IMR-90 (cell line): ENCODE measurements around the gene LARP4B. TPM values are rescaled to one million over a fixed set of nuclear protein-coding genes. Genes with fewer than 3 reads are reported as not detected.

Source experiments
- ATAC-seq: fragments of 200-7000 bp; cut with Tn5 transposase; 2 replicates; pipeline ENCODE4 v1.9.1; 2020; ENCODE audit warnings: low read depth, mild to moderate bottlenecking, moderate library complexity
- BruUV-seq: library from RNA; stranded (reverse); fragments of 400-500 nt; replicated peaks from 2 replicates; lab custom pipeline; 2021; lab: Mats Ljungman, UMichigan
- CTCF ChIA-PET: fragments of 300-600 bp; formaldehyde crosslinking; extraction: SDS; loops from one replicate; lab custom pipeline; 2021; ENCODE audit warnings: antibody characterized with exemption; lab: Yijun Ruan, JAX
- POLR2A ChIA-PET: fragments of 300-600 bp; sonication (Branson Sonifier 250); formaldehyde crosslinking; loops from one replicate; lab custom pipeline; 2022; ENCODE audit warnings: antibody characterized with exemption; ENCODE audit not compliant: unreplicated experiment; lab: Charles Lee
- DNase-seq: peaks from one replicate; pipeline ENCODE4 v3.0.0; 2013
- H2AFZ ChIP-seq: replicated peaks from 2 replicates; pipeline ENCODE3; 2013; ENCODE audit warnings: low read length, mild to moderate bottlenecking; ENCODE audit not compliant: poor library complexity
- H2AK5ac ChIP-seq: 2 replicates; pipeline ENCODE4 v1.6.1; 2013; ENCODE audit warnings: low read depth, low read length, inconsistent platforms
- H2AK9ac ChIP-seq: replicated peaks from 2 replicates; pipeline ENCODE3; 2013; ENCODE audit warnings: mild to moderate bottlenecking, low read depth, low read length, moderate library complexity; ENCODE audit not compliant: poor library complexity
- H2BK120ac ChIP-seq: 2 replicates; pipeline ENCODE4 v1.6.1; 2013; ENCODE audit warnings: low read depth, low read length, inconsistent platforms
- H2BK15ac ChIP-seq: 3 replicates; pipeline ENCODE4 v1.6.1; 2013; ENCODE audit warnings: low read depth, low read length, inconsistent platforms
- H2BK20ac ChIP-seq: 2 replicates; pipeline ENCODE4 v1.6.1; 2013; ENCODE audit warnings: low read depth, mild to moderate bottlenecking, inconsistent platforms, low read length, moderate library complexity
- H2BK5ac ChIP-seq: 2 replicates; pipeline ENCODE4 v1.6.1; 2013; ENCODE audit warnings: mild to moderate bottlenecking, low read depth, low read length, inconsistent platforms; ENCODE audit not compliant: poor library complexity, severe bottlenecking
- H3K14ac ChIP-seq: replicated peaks from 2 replicates; pipeline ENCODE4 v1.6.1; 2013; ENCODE audit warnings: low read depth, low read length, inconsistent platforms
- H3K18ac ChIP-seq: 2 replicates; pipeline ENCODE4 v1.6.1; 2013; ENCODE audit warnings: low read depth, low read length, control low read depth
- H3K23ac ChIP-seq: 2 replicates; pipeline ENCODE4 v1.6.1; 2013; ENCODE audit warnings: low read depth, low read length, inconsistent platforms
- H3K27ac ChIP-seq: 2 replicates; pipeline ENCODE4 v1.5.1; 2013; ENCODE audit warnings: mild to moderate bottlenecking, control low read depth, low read length; ENCODE audit not compliant: insufficient read depth
- H3K27me3 ChIP-seq: 2 replicates; pipeline ENCODE4 v1.6.1; 2013; ENCODE audit warnings: low read length; ENCODE audit not compliant: control insufficient read depth, insufficient read depth
- H3K36me3 ChIP-seq: 2 replicates; pipeline ENCODE4 v1.6.1; 2013; ENCODE audit warnings: low read length, mixed read lengths; ENCODE audit not compliant: control insufficient read depth, insufficient read depth
- H3K4ac ChIP-seq: 2 replicates; pipeline ENCODE4 v1.6.1; 2013; ENCODE audit warnings: low read depth, low read length, inconsistent platforms
- H3K4me1 ChIP-seq: 2 replicates; pipeline ENCODE4 v1.6.1; 2013; ENCODE audit warnings: low read length, mixed read lengths; ENCODE audit not compliant: control insufficient read depth, insufficient read depth
- H3K4me2 ChIP-seq: 2 replicates; pipeline ENCODE4 v1.6.1; 2013; ENCODE audit warnings: low read depth, mild to moderate bottlenecking, control low read depth, low read length, moderate library complexity
- H3K4me3 ChIP-seq: 2 replicates; pipeline ENCODE4 v1.5.1; 2013; ENCODE audit warnings: low read depth, mild to moderate bottlenecking, control low read depth, low read length, moderate library complexity; ENCODE audit not compliant: insufficient read depth
- H3K56ac ChIP-seq: 2 replicates; pipeline ENCODE4 v1.6.1; 2013; ENCODE audit warnings: low read length, inconsistent platforms; ENCODE audit not compliant: insufficient read depth; ENCODE audit errors: extremely low read depth
- H3K79me1 ChIP-seq, 2 experiments: 2 replicates each; pipeline ENCODE4 v1.6.1; 2013; ENCODE audit warnings: low read length in 2 of 2, inconsistent platforms in 1 of 2, low read depth in 1 of 2
- H3K9ac ChIP-seq: 2 replicates; pipeline ENCODE4 v1.6.1; 2013; ENCODE audit warnings: low read depth, low read length, control low read depth
- H3K9me1 ChIP-seq: 2 replicates; pipeline ENCODE4 v1.6.1; 2013; ENCODE audit warnings: low read length, inconsistent platforms; ENCODE audit not compliant: insufficient read depth
- H3K9me3 ChIP-seq: 2 replicates; pipeline ENCODE4 v1.6.1; 2013; ENCODE audit warnings: low read length; ENCODE audit not compliant: control insufficient read depth, insufficient read depth
- H4K20me1 ChIP-seq: 2 replicates; pipeline ENCODE4 v1.6.1; 2013; ENCODE audit warnings: low read length, inconsistent platforms; ENCODE audit not compliant: insufficient read depth
- H4K5ac ChIP-seq: 2 replicates; pipeline ENCODE4 v1.6.1; 2013; ENCODE audit warnings: mild to moderate bottlenecking, low read depth, low read length, control low read depth
- H4K8ac ChIP-seq, 2 experiments: 2 replicates each; pipeline ENCODE4 v1.6.1; 2013; ENCODE audit warnings: low read depth in 2 of 2, low read length in 2 of 2, control low read depth in 1 of 2, inconsistent platforms in 1 of 2
- H4K91ac ChIP-seq: 2 replicates; pipeline ENCODE4 v1.6.1; 2013; ENCODE audit warnings: low read depth, low read length, inconsistent platforms; ENCODE audit not compliant: insufficient read depth
- CEBPB ChIP-seq: IDR thresholded peaks from 2 replicates; pipeline ENCODE4 v1.6.1; 2012; ENCODE audit warnings: low read depth, low read length, improper control_type of control experiment
- USF2 ChIP-seq: fragments of 150-350 bp; IDR thresholded peaks from 2 replicates; pipeline ENCODE4 v1.6.1; 2017; ENCODE audit warnings: mild to moderate bottlenecking, antibody characterized with exemption, low read length, low read depth
- WGBS, 2 experiments: methylation state at CpG; one replicate each; pipeline versions ENCODE4 v1.1.5 to v1.1.7; 2013; ENCODE audit warnings: missing lambda C conversion rate in 2 of 2; ENCODE audit not compliant: insufficient read length in 1 of 2; ENCODE audit errors: extremely low coverage in 2 of 2; 5-methylcytosine and 5-hydroxymethylcytosine counted together
- dilution Hi-C: fragments of 300-500 bp; cut with HindIII; formaldehyde crosslinking; loops from one replicate; pipeline ENCODE4 v1.14.3; 2018; ENCODE audit warnings: low sequenced_read_pairs; ENCODE audit not compliant: unreplicated experiment
- in situ Hi-C: fragments of 300-500 bp; cut with MboI; formaldehyde crosslinking; loops from 3 replicates; pipeline ENCODE4 v1.14.3; 2019; ENCODE audit warnings: low sequenced_read_pairs, inconsistent platforms, mixed read lengths
- intact Hi-C: fragments of 100-400 bp; cut with micrococcal nuclease; formaldehyde crosslinking; loops from 2 replicates; pipeline ENCODE4 v1.10.0; 2022
- polyA plus RNA-seq, 3 experiments: library from polyadenylated mRNA; depleted of rRNA; stranded (reverse); fragments of >200 nt; gene quantifications; 2 replicates each; pipeline ENCODE4 v1.2.3, GENCODE V29; 2012; ENCODE audit warnings: low replicate concordance in 1 of 3
- total RNA-seq: library from RNA; depleted of rRNA; stranded (reverse); fragments of >200 nt; gene quantifications from 2 replicates; pipeline ENCODE4 v1.2.3, GENCODE V29; 2012

The LARP4B gene
- total and polyA plus RNA-seq, 2 of the 4 experiments (the other 2 are of a cell fraction): 24.3 to 25.5 TPM

- no peak overlapping the region for H3K4me2 ChIP-seq
- no peaks in the 10 kb centered on the region for H3K9me3 ChIP-seq
- BruUV-seq: no TSS peak
- H2AK5ac ChIP-seq: no peak overlapping the region
- no peak overlapping the region for H3K4ac ChIP-seq
- H3K79me1 ChIP-seq: no peaks in the 10 kb centered on the region; a peak in 1 of 4 replicates
- intact Hi-C loops: no loop called here
- no peaks in the 10 kb centered on the region for H4K20me1 ChIP-seq
- no peak overlapping the region for H4K8ac ChIP-seq
- no peak overlapping the region for H2BK20ac ChIP-seq
- no peak overlapping the region for H4K91ac ChIP-seq
- no peak overlapping the region for H3K9ac ChIP-seq
- H3K36me3 ChIP-seq: no peaks in the 10 kb centered on the region
- H3K23ac ChIP-seq: no peak overlapping the region
- H3K27me3 ChIP-seq: peaks cover 2% of the 10 kb centered on the region; the same call in 1 of the 2 replicates
- H4K5ac ChIP-seq: no peak overlapping the region
- ChIA-PET CTCF (no interaction called here), POLR2A (no interaction called here)
- DNase-seq (no peak), ATAC-seq (no peak)
- H2AFZ ChIP-seq: no peak overlapping the region
- no peaks in the 10 kb centered on the region for H3K9me1 ChIP-seq
- H2BK120ac ChIP-seq: no peak overlapping the region
- H3K4me3 ChIP-seq: no peak overlapping the region
- dilution Hi-C loops: no loop called here
- H2BK15ac ChIP-seq: no peak overlapping the region
- in situ Hi-C loops: no loop called here
- H3K4me1 ChIP-seq: peaks cover 9% of the 10 kb centered on the region
- no peak overlapping the region for H3K14ac ChIP-seq
- 77% methylated on average over 9 of the region's 15 CpGs; no CpG with 5 or more reads in 1 of the 2 experiments for WGBS, 2 experiments
- H3K18ac ChIP-seq: no peak overlapping the region
- no peak overlapping the region for H2AK9ac ChIP-seq
- no peak overlapping the region for H3K56ac ChIP-seq
- TF ChIP-seq CEBPB: 0 out of 2 replicates have a peak, but pooled peaks have one; percentile 36
- TF ChIP-seq USF2: no peak
- no peak overlapping the region for H2BK5ac ChIP-seq
- no peak overlapping the region for H3K27ac ChIP-seq
These were observed 38.1 kb upstream of the LARP4B start for GRCh38 chr10:969473-970150.
